ENCODE results near the gene ARL2BP. TPM values are rescaled to one million over a fixed set of nuclear protein-coding genes. Genes with fewer than 3 reads are reported as not detected.

The ARL2BP gene
- total and polyA plus RNA-seq, 2 of the 13 experiments (the other 11 are each of a cell fraction or from before 2014, with no cell fraction given), result 64.3 to 67.6 TPM

- TF ChIP-seq, protein P1, sequence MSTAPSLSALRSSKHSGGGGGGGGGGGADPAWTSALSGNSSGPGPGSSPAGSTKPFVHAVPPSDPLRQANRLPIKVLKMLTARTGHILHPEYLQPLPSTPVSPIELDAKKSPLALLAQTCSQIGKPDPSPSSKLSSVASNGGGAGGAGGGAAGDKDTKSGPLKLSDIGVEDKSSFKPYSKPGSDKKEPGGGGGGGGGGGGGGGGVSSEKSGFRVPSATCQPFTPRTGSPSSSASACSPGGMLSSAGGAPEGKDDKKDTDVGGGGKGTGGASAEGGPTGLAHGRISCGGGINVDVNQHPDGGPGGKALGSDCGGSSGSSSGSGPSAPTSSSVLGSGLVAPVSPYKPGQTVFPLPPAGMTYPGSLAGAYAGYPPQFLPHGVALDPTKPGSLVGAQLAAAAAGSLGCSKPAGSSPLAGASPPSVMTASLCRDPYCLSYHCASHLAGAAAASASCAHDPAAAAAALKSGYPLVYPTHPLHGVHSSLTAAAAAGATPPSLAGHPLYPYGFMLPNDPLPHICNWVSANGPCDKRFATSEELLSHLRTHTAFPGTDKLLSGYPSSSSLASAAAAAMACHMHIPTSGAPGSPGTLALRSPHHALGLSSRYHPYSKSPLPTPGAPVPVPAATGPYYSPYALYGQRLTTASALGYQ (CRISPR knock-in tag; IDR thresholded peaks at IDR 0.05), result peak; percentile 84; the same call in 1 of the 2 replicates
- TF ChIP-seq XBP1 (CRISPR knock-in tag; IDR thresholded peaks at IDR 0.05) (no peak), KDM3A (CRISPR knock-in tag; IDR thresholded peaks at IDR 0.05; ENCODE audit: low read depth) (peak; percentile 69; the same call in 1 of the 2 replicates), MLXIP (CRISPR knock-in tag; IDR thresholded peaks at IDR 0.05; ENCODE audit: borderline replicate concordance) (no peak), ZNF556 (CRISPR knock-in tag; IDR thresholded peaks at IDR 0.05; ENCODE audit: borderline replicate concordance) (peak; percentile 94), TEF (CRISPR knock-in tag; IDR thresholded peaks at IDR 0.05) (no peak), RELA (CRISPR knock-in tag; IDR thresholded peaks at IDR 0.05) (peak; percentile 93; the same call in 1 of the 2 replicates), ZNF569 (CRISPR knock-in tag; IDR thresholded peaks at IDR 0.05; ENCODE audit: borderline replicate concordance) (no peak)
- TF ChIP-seq, protein P2, sequence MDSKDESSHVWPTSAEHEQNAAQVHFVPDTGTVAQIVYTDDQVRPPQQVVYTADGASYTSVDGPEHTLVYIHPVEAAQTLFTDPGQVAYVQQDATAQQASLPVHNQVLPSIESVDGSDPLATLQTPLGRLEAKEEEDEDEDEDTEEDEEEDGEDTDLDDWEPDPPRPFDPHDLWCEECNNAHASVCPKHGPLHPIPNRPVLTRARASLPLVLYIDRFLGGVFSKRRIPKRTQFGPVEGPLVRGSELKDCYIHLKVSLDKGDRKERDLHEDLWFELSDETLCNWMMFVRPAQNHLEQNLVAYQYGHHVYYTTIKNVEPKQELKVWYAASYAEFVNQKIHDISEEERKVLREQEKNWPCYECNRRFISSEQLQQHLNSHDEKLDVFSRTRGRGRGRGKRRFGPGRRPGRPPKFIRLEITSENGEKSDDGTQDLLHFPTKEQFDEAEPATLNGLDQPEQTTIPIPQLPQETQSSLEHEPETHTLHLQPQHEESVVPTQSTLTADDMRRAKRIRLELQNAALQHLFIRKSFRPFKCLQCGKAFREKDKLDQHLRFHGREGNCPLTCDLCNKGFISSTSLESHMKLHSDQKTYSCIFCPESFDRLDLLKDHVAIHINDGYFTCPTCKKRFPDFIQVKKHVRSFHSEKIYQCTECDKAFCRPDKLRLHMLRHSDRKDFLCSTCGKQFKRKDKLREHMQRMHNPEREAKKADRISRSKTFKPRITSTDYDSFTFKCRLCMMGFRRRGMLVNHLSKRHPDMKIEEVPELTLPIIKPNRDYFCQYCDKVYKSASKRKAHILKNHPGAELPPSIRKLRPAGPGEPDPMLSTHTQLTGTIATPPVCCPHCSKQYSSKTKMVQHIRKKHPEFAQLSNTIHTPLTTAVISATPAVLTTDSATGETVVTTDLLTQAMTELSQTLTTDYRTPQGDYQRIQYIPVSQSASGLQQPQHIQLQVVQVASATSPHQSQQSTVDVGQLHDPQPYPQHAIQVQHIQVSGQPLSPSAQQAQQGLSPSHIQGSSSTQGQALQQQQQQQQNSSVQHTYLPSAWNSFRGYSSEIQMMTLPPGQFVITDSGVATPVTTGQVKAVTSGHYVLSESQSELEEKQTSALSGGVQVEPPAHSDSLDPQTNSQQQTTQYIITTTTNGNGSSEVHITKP (CRISPR knock-in tag; IDR thresholded peaks at IDR 0.05; ENCODE audit: low read depth), result peak; percentile 94; the same call in 1 of the 2 replicates
Measured at GRCh38 chr16:57279780-57280638, 35.0 kb downstream of the ARL2BP start (continued).
